ACC112 (cell line): ENCODE results near the gene LAMA2.
A peak's percentile ranks its signal among the peaks of the same experiment; 100 is the strongest.

Experiments
- H2AFZ ChIP-seq: fragments of 200-600 bp; sonication (generic); one replicate; pipeline ENCODE4 v1.6.0; 2017; ENCODE audit warnings: antibody characterized with exemption, low read length; ENCODE audit not compliant: unreplicated experiment
- H3K27ac ChIP-seq: fragments of 200-600 bp; sonication (generic); 2 replicates; pipeline ENCODE4 v1.5.1; 2014; ENCODE audit warnings: low read depth, mild to moderate bottlenecking, antibody characterized with exemption, low read length, moderate library complexity
- H3K27me3 ChIP-seq: fragments of 200-600 bp; sonication (generic); 2 replicates; pipeline ENCODE4 v1.6.1; 2014; ENCODE audit warnings: mild to moderate bottlenecking, antibody characterized with exemption, low read length, moderate library complexity, mixed read lengths; ENCODE audit not compliant: insufficient read depth
- H3K36me3 ChIP-seq: fragments of 200-600 bp; sonication (generic); 2 replicates; pipeline ENCODE4 v1.6.1; 2016; ENCODE audit warnings: mild to moderate bottlenecking, antibody characterized with exemption, low read length, moderate library complexity, mixed read lengths; ENCODE audit not compliant: insufficient read depth
- H3K4me1 ChIP-seq: fragments of 200-600 bp; sonication (generic); one replicate; pipeline ENCODE4 v1.6.1; 2016; ENCODE audit warnings: low read length, mixed read lengths; ENCODE audit not compliant: insufficient read depth, unreplicated experiment, control insufficient read depth
- H3K4me3 ChIP-seq: fragments of 200-600 bp; sonication (generic); 2 replicates; pipeline ENCODE4 v1.5.1; 2014; ENCODE audit warnings: mild to moderate bottlenecking, low read depth, low read length
- H3K79me2 ChIP-seq: fragments of 200-600 bp; sonication (generic); one replicate; pipeline ENCODE4 v1.6.0; 2016; ENCODE audit warnings: low read length; ENCODE audit not compliant: control insufficient read depth, unreplicated experiment, insufficient read depth

Gene LAMA2

GRCh38 chr6:129351807-129352206 is 468.9 kb downstream of the LAMA2 start:
- Histone ChIP-seq H3K4me3 (no peak overlapping the region), H3K4me1 (no peaks in the 10 kb centered on the region), H3K27ac (no peak overlapping the region), H3K36me3 (no peaks in the 10 kb centered on the region), H3K79me2 (no peaks in the 10 kb centered on the region), H3K27me3 (no peaks in the 10 kb centered on the region), H2AFZ (no peak overlapping the region)

- H3K4me1 ChIP-seq: no peaks in the 10 kb centered on the region
- H2AFZ ChIP-seq: no peak overlapping the region
- no peak overlapping the region for H3K4me3 ChIP-seq
- no peak overlapping the region for H3K27ac ChIP-seq
- no peaks in the 10 kb centered on the region for H3K36me3 ChIP-seq
- H3K27me3 ChIP-seq: no peaks in the 10 kb centered on the region
- no peaks in the 10 kb centered on the region for H3K79me2 ChIP-seq
These were observed 470.1 kb downstream of the LAMA2 start for GRCh38 chr6:129353067-129353466.

- H3K79me2 ChIP-seq: no peaks in the 10 kb centered on the region
- H3K27me3 ChIP-seq: no peaks in the 10 kb centered on the region
- H3K4me1 ChIP-seq: no peaks in the 10 kb centered on the region
- no peak overlapping the region for H3K4me3 ChIP-seq
- H2AFZ ChIP-seq: no peak overlapping the region
- no peaks in the 10 kb centered on the region for H3K36me3 ChIP-seq
- no peak overlapping the region for H3K27ac ChIP-seq
These were observed 473.2 kb downstream of the LAMA2 start for GRCh38 chr6:129356129-129356528.

- no peaks in the 10 kb centered on the region for H3K36me3 ChIP-seq
- no peaks in the 10 kb centered on the region for H3K79me2 ChIP-seq
- H2AFZ ChIP-seq: no peak overlapping the region
- H3K4me1 ChIP-seq: no peaks in the 10 kb centered on the region
- H3K27ac ChIP-seq: no peak overlapping the region
- no peak overlapping the region for H3K4me3 ChIP-seq
- H3K27me3 ChIP-seq: no peaks in the 10 kb centered on the region
These were observed 477.1 kb downstream of the LAMA2 start for GRCh38 chr6:129359811-129360681.

GRCh38 chr6:129360682-129360955 is 477.7 kb downstream of the LAMA2 start:
- no peak overlapping the region for H3K4me3 ChIP-seq
- H3K4me1 ChIP-seq: no peaks in the 10 kb centered on the region
- no peak overlapping the region for H2AFZ ChIP-seq
- H3K27ac ChIP-seq: no peak overlapping the region
- no peaks in the 10 kb centered on the region for H3K36me3 ChIP-seq
- no peaks in the 10 kb centered on the region for H3K79me2 ChIP-seq
- no peaks in the 10 kb centered on the region for H3K27me3 ChIP-seq

- no peaks in the 10 kb centered on the region for H3K4me1 ChIP-seq
- no peaks in the 10 kb centered on the region for H3K27me3 ChIP-seq
- H3K27ac ChIP-seq: no peak overlapping the region
- H2AFZ ChIP-seq: no peak overlapping the region
- H3K79me2 ChIP-seq: no peaks in the 10 kb centered on the region
- H3K4me3 ChIP-seq: no peak overlapping the region
- no peaks in the 10 kb centered on the region for H3K36me3 ChIP-seq
These were observed 481.1 kb downstream of the LAMA2 start for GRCh38 chr6:129364037-129364436.

- Histone ChIP-seq H3K4me3 (no peak overlapping the region), H3K27ac (no peak overlapping the region), H3K36me3 (no peaks in the 10 kb centered on the region), H2AFZ (no peak overlapping the region), H3K79me2 (no peaks in the 10 kb centered on the region), H3K4me1 (no peaks in the 10 kb centered on the region), H3K27me3 (no peaks in the 10 kb centered on the region)
These were observed 481.8 kb downstream of the LAMA2 start for GRCh38 chr6:129364767-129365166.

- Histone ChIP-seq H3K27ac (no peak overlapping the region), H3K27me3 (no peaks in the 10 kb centered on the region), H3K79me2 (no peaks in the 10 kb centered on the region), H2AFZ (no peak overlapping the region), H3K4me3 (no peak overlapping the region), H3K36me3 (no peaks in the 10 kb centered on the region), H3K4me1 (no peaks in the 10 kb centered on the region)
These were observed 485.1 kb downstream of the LAMA2 start for GRCh38 chr6:129368076-129368475.

- Histone ChIP-seq H2AFZ (no peak overlapping the region), H3K36me3 (no peaks in the 10 kb centered on the region), H3K79me2 (no peaks in the 10 kb centered on the region), H3K4me1 (no peaks in the 10 kb centered on the region), H3K4me3 (no peak overlapping the region), H3K27ac (no peak overlapping the region), H3K27me3 (no peaks in the 10 kb centered on the region)
These were observed 486.0 kb downstream of the LAMA2 start for GRCh38 chr6:129368970-129369369.

GRCh38 chr6:129369737-129370136 is 486.8 kb downstream of the LAMA2 start:
- H3K4me1 ChIP-seq: no peaks in the 10 kb centered on the region
- peak overlapping the region; percentile 6 for H2AFZ ChIP-seq
- no peaks in the 10 kb centered on the region for H3K36me3 ChIP-seq
- H3K27me3 ChIP-seq: no peaks in the 10 kb centered on the region
- peak overlapping the region; percentile 67 for H3K4me3 ChIP-seq
- H3K79me2 ChIP-seq: no peaks in the 10 kb centered on the region
- no peak overlapping the region for H3K27ac ChIP-seq

- H3K27ac ChIP-seq: no peak overlapping the region
- H3K36me3 ChIP-seq: no peaks in the 10 kb centered on the region
- H3K27me3 ChIP-seq: no peaks in the 10 kb centered on the region
- peak overlapping the region; percentile 67 for H3K4me3 ChIP-seq
- H2AFZ ChIP-seq: no peak overlapping the region
- H3K79me2 ChIP-seq: no peaks in the 10 kb centered on the region
- H3K4me1 ChIP-seq: no peaks in the 10 kb centered on the region
These were observed 487.5 kb downstream of the LAMA2 start for GRCh38 chr6:129370268-129370916.
